Measurements from ENCODE around the gene HSD3B7. TPM values are rescaled to one million over a fixed set of nuclear protein-coding genes. Genes with fewer than 3 reads are reported as not detected.
A peak's percentile ranks its signal among the peaks of the same experiment; 100 is the strongest.
"Not testable (repeated sequence)": the region's sequence is repeated elsewhere in the genome, so short reads cannot be mapped to it uniquely, and the experiment has no call there.

Gene HSD3B7
- total RNA-seq, 1 donor: 26.8 TPM

GRCh38 chr16:31009894-31010584 is 25.0 kb downstream of the HSD3B7 start:
- peak overlapping the region; percentile 32 for H3K4me3 ChIP-seq (ENCODE audit: low read depth, low read length)
- no peak for TF ChIP-seq CTCF (IDR thresholded peaks at IDR 0.05; ENCODE audit: insufficient read depth, low read depth, low read length)
- DNase-seq (ENCODE audit: low read depth): no peak

GRCh38 chr16:31010585-31011325 is 25.7 kb downstream of the HSD3B7 start, which contains the start of gene STX1B:
STX1B (minus strand) TSS chr16:31010638; CDS start chr16:31010396, 242 bp downstream.
- DNase-seq (ENCODE audit: low read depth): no peak
- no peak for TF ChIP-seq CTCF (IDR thresholded peaks at IDR 0.05; ENCODE audit: insufficient read depth, low read depth, low read length)
- peak within 1 kb of the TSS; percentile 44 for H3K4me3 ChIP-seq (ENCODE audit: low read depth, low read length)

GRCh38 chr16:31011815-31012214 is 26.8 kb downstream of the HSD3B7 start:
- DNase-seq (ENCODE audit: low read depth); H3K4me3 ChIP-seq (ENCODE audit: low read depth, low read length): not testable (repeated sequence)

- not testable (repeated sequence) for H3K4me3 ChIP-seq (ENCODE audit: low read depth, low read length); DNase-seq (ENCODE audit: low read depth)
Observed at GRCh38 chr16:31013292-31013691, 28.3 kb downstream of the HSD3B7 start.

- DNase-seq (ENCODE audit: low read depth): no peak
- peak; percentile 8 for TF ChIP-seq CTCF (IDR thresholded peaks at IDR 0.05; ENCODE audit: insufficient read depth, low read depth, low read length)
- no peak overlapping the region for H3K4me3 ChIP-seq (ENCODE audit: low read depth, low read length)
Observed at GRCh38 chr16:31016018-31016417, 31.0 kb downstream of the HSD3B7 start.

GRCh38 chr16:31017756-31018155 is 32.7 kb downstream of the HSD3B7 start:
- not testable (repeated sequence) for H3K4me3 ChIP-seq (ENCODE audit: low read depth, low read length); DNase-seq (ENCODE audit: low read depth)

GRCh38 chr16:31020536-31020935 is 35.5 kb downstream of the HSD3B7 start:
- no peak for DNase-seq (ENCODE audit: low read depth)
- no peak for TF ChIP-seq CTCF (IDR thresholded peaks at IDR 0.05; ENCODE audit: insufficient read depth, low read depth, low read length)
- H3K4me3 ChIP-seq (ENCODE audit: low read depth, low read length): no peak overlapping the region

- no peak overlapping the region for H3K4me3 ChIP-seq (ENCODE audit: low read depth, low read length)
- DNase-seq (ENCODE audit: low read depth): no peak
- no peak for TF ChIP-seq CTCF (IDR thresholded peaks at IDR 0.05; ENCODE audit: insufficient read depth, low read depth, low read length)
Observed at GRCh38 chr16:31022544-31023251, 37.7 kb downstream of the HSD3B7 start.
